HG02642 (cell line): ENCODE results near the gene RASAL1.

ENCODE experiments used
- ATAC-seq: cut with Tn5 transposase; IDR thresholded peaks from one replicate; pipeline ENCODE4 v1.9.1; 2021; ENCODE audit warnings: mild to moderate bottlenecking; ENCODE audit not compliant: unreplicated experiment, poor library complexity

Gene RASAL1

GRCh38 chr12:113162102-113163029 lies 26.8 kb upstream of the RASAL1 start:
- no peak for ATAC-seq

DNA sequence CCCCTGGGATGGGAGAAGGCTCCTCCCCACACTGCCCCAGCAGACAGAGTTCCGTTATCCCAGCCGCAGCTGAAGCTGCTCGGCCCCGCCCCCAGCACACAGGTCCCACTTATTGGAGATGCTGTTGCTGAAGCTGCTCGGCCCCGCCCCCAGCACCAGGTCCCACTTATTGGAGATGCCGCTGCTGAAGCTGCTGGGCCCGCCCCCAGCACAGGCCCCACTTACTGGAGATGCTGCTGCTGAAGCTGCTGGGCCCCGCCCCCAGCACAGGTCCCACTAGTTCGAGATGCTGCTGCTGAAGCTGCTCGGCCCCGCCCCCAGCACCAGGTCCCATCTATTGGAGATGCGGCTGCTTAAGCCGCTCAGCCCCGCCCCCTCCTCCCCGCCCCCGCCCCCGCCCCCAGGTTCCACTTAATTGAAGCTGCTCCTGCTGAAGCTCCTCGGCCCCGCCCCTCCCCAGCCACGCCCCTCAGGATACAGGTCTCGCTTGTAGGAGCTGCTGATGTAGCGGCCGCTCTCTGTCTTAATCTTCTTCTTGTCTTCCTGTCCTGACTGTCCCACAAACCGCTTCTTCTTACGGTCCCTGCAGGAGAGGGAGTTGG lies 26.0 kb upstream of the RASAL1 start:
- no peak for ATAC-seq

- no peak for ATAC-seq
These were observed 24.4 kb upstream of the RASAL1 start for GRCh38 chr12:113159937-113160336.

DNA sequence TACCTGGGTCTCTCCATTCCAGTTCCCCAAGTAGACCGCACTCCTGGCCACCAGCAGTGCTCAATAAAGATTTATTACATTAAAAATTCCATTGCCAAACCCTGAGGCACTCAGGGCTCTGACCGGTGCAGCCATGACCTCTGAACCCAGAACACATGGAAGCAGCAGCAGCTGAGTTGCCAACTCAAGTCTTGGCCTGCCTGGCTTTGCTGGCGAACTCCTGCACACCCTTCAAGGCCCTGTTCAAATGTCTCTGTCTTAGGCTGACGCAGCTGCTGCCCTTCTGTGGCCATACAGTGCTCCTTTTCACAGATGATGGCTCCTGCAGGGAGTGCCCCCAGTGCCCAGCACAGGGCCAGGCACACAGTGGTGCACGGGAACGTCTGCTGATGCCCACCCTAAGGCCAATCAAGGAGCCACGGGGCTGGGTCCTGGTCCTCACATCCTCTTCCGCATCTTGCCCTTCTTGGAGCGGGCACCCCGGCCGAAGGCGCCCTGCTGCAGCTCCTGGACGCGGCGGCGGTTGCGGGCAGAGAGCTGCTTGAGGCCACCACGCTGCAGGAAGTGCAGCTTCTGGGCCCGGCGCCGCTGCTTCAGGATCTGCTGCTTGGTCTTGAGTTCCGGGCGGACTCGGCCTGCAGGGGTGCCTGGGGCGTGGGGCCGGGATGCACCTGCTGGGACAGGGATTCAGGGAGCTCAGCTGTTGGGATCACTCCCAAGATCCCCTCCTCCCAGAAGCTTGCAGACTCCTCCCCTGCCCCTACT lies 23.1 kb upstream of the RASAL1 start:
- ATAC-seq, result no peak

GRCh38 chr12:113157218-113157859 lies 21.8 kb upstream of the RASAL1 start:
- ATAC-seq, result no peak

GRCh38 chr12:113155646-113156045 lies 20.1 kb upstream of the RASAL1 start:
- no peak for ATAC-seq

- no peak for ATAC-seq
These were observed 19.5 kb upstream of the RASAL1 start for GRCh38 chr12:113155060-113155459.

DNA sequence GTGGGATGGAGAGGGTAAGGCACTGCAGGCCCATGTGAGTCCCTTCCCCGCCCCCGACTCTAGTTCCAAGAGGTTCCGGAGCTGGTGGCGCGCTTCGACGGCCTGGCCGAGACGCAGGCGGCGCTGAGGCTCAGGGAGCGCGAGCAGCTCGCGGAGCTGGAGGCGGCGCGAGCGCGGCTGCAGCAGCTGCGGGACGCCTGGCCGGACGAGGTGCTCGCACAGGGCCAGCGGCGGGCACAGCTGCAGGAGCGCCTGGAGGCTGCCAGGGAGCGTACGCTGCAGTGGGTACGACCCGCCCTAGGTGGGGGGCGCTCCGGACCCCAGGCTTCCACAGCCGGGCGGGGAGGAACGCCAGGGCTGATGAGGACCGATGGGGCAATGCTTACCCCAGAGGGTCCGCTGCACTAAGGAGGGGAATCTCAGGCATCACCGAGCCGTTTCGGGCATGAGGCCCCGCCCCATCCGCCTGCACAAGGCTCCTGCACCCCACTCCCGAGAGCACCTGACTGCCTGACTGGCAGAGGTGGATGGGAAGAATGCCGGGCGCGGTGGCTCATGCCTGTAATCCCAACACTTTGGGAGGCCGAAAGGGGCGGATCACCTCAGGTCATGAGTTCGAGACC lies 18.9 kb upstream of the RASAL1 start:
- no peak for ATAC-seq

GRCh38 chr12:113152835-113153814 lies 17.6 kb upstream of the RASAL1 start:
- peak; percentile 51 for ATAC-seq

DNA sequence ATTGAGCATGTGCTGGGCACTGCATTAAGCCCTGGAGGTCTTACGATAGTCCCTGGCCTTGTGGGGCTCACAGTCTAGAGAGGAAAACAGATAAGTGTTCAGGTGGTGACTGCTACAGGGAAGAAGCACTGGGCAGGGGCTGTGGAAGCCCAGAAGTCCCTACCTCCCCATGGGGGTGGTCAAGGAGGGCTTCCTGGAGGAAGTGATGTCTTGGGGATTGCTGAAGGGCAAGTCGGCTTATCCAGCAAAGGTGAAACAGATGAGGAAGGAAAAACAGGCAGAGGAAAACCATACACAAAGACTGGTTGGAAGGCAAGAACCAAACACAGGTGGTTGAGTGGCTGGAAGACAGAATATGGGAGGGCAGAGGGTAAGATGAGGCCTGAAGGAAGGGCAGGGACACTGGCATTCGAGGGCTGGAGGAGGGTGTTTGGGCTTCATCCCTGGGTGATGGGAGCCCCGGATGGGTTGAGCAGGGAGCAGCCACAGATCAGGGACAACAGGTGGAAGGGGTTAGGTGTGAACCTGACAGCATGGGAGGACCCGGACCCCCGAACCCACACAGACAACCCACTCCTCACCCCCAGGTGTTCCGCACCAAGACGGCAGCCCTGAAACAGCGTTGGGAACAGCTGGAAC lies 16.8 kb upstream of the RASAL1 start:
- no peak for ATAC-seq

- ATAC-seq, result no peak
These were observed 16.1 kb upstream of the RASAL1 start for GRCh38 chr12:113151655-113152054.

DNA sequence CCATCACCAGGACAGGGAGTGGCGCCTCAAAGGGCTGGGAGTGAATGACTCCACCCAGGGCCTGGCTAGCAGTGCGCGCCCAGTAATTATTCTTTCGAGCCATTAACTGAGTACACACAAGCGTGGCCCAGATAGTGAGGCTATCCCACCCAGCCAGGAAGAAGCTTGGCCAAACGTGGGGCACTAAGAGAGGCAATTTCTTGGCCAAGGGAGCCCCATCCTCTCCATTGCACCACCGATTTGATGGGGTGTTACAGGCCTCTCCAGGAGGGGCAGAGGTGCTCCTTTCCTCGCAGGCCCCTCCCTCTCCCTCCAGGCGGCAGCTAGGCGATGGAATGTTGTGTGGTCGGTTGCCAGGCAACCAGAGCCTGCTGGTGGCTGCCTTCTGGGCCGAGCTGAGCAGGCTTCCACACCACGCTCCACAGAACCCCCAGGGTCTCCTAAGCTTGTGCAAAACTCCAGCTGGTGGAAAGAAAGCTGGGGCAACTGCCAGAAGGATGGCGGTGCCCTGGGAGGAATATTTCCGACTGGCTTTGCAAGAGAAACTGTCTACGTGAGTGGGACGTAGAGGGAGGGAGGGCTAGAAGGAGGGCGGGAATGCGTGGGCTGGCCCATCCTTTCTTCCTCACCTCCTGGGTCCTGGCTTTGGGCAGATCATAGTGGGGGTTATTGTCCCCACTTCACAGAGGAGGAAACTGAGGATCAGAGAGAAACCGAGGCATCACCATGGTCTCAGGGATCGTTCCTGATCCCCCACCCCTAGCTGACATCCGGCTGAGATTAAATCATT lies 14.0 kb upstream of the RASAL1 start, which contains the start of gene CFAP73:
Gene CFAP73, plus strand, starts transcription at position 364 of the 790 bp plus-strand sequence. Its CDS starts 134 bp downstream, at position 498.
- ATAC-seq, result no peak

- no peak for ATAC-seq
These were observed 11.4 kb upstream of the RASAL1 start for GRCh38 chr12:113146999-113147398.

DNA sequence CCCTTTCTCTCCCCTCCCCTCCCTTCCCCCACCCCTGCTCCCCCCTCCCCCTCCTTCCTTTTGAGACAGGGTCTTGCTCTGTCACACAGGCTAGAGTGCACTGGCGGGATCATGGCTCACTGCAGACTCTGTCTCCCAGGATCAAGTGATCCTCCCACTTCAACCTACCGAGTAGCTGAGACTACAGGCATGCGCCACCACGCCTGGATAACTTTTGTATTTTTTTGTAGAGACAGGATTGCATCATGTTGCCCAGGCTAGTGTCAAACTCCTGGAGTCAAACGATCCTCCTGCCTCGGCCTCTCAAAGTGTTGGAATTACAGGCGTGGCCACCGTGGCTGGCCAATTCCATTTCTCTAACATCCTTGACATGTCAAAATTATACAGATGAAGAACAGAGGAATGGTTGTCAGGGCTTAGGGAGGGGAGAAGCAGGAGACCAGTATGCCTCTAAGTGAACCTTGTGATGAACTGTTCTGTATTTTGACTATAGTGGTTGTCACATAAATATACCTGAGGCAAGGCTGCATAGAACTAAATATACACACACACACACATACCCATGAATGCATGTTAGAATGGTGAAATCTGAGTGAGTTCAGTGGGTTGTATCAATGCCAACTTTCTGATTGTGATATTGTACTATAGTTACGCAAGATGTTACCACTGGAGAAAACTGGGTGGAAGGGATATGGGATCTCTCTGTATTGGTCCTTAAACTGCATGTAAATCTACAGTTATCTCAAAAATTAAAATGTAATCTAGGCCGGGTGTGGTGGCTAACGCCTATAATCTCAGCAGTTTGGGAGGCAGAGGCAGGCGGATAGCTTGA lies 10.4 kb upstream of the RASAL1 start:
- no peak for ATAC-seq

GRCh38 chr12:113144806-113145205 lies 9.2 kb upstream of the RASAL1 start:
- ATAC-seq, result no peak

DNA sequence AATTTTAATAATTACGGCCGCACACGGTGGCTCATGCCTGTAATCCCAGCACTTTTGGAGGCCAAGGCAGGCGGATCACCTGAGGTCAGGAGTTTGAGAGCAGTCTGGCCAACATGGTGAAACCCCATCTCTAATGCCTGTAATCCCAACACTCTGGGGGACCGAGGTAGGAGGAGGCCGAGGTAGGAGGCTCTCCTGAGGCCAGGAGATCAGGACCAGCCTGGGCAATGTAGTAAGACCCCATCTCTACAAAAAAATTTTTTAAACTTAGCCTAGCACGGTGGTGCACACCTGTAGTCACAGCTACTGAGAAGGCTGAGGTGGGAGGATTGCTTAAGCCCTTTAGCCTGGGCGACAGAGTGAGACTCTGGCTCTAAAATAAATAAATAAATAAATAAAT lies 8.4 kb upstream of the RASAL1 start:
- no peak for ATAC-seq

- no peak for ATAC-seq
These were observed 7.3 kb upstream of the RASAL1 start for GRCh38 chr12:113142886-113143332.
